Measurements from ENCODE around the gene TOR1AIP2.

Gene TOR1AIP2

GRCh38 chr1:179793281-179793680, 84.3 kb downstream of the TOR1AIP2 start:
- H3K4me3 ChIP-seq (ENCODE audit: severe bottlenecking): no peak overlapping the region
- no peak for ATAC-seq (ENCODE audit: low read depth)
- H3K4me1 ChIP-seq (ENCODE audit: insufficient read depth, poor library complexity, severe bottlenecking): no peaks in the 10 kb centered on the region
- H3K27me3 ChIP-seq (ENCODE audit: insufficient read depth, poor library complexity, severe bottlenecking): no peaks in the 10 kb centered on the region
- no peaks in the 10 kb centered on the region for H3K36me3 ChIP-seq (ENCODE audit: low read depth)
- H3K9me3 ChIP-seq (ENCODE audit: severe bottlenecking): no peaks in the 10 kb centered on the region
- H3K27ac ChIP-seq (ENCODE audit: poor library complexity, severe bottlenecking): no peak overlapping the region
- no peak for TF ChIP-seq CTCF (IDR thresholded peaks at IDR 0.05; ENCODE audit: poor library complexity, severe bottlenecking)
- DNase-seq (ENCODE audit: low spot score): no peak

Measured in RWPE2 (cell line).